ENCODE results near the gene PPP1CA.

PPP1CA gene

GRCh38 chr11:67351275-67352005 is 50.2 kb downstream of the PPP1CA start:
- DNase-seq (ENCODE audit: low read depth): peak; percentile 39

GRCh38 chr11:67349928-67350465 is 51.7 kb downstream of the PPP1CA start:
- DNase-seq (ENCODE audit: low read depth): no peak

- no peak for DNase-seq (ENCODE audit: low read depth)
These were observed 52.2 kb downstream of the PPP1CA start for GRCh38 chr11:67349457-67349856.

GRCh38 chr11:67349036-67349435 is 52.6 kb downstream of the PPP1CA start:
- DNase-seq (ENCODE audit: low read depth): no peak

Data from stimulated activated CD8-positive, alpha-beta memory T cell treated with anti-CD3 and anti-CD28 coated beads, Interleukin-12 subunit alpha, Interleukin-12 subunit beta, amount 100 ng/mL, for 4 hours (primary cell).